ENCODE measurements around the gene ANKRD11.
"Not testable (repeated sequence)": the region's sequence is repeated elsewhere in the genome, so short reads cannot be mapped to it uniquely, and the experiment has no call there.

Gene ANKRD11

DNA sequence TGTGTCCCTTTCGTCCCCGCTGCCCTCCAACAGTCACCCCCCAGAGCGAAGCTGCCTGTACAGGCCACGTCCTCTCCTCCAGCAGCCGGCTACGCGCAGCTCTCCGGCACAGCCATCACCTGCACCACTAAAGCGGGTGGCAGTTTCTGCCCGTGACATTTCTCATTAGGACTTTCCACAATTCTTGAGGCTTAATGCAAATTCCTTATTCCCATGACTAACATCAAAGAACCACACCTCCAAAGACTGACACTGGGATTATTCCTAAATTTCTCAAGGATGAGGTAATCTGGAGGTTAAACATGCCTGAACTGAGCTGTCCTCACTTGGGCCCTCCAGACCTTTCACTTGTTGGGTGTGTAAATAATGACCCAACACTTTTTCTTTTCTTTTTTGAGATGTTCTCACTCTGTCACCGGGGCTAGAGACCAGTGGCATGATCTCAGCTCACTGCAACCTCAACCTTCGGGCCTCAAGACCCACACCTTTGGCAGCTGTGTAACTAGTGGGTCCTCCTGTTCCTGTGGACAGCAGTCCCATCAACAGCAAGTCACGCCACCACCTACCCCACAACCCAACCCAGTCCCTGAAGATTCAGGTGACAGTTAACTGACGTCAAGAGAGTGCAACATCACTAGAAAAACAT lies 11.7 kb downstream of the ANKRD11 start:
- no peak for DNase-seq (ENCODE audit: low spot score)

DNA sequence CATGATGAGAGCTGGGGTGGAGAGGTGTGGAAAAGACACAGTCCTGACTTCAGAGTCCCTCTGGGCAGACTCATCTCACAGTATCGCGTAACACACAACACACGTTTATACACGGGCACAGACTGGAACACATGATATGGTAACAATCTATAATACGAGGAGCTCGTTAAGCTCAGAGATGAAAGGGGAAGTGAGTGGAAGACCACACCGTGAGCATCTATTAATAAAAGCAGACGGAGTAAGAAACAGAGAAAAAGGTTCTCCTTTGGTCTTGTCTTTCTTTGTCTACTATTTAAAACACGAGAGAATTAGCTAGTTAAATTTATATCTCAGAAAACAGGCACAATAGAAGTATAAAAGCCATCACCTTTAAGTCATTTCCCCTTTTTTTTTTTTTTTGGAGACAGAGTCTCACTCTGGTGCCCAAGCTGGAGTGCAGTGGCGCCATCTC lies 13.5 kb downstream of the ANKRD11 start:
- no peak for DNase-seq (ENCODE audit: low spot score)

DNA sequence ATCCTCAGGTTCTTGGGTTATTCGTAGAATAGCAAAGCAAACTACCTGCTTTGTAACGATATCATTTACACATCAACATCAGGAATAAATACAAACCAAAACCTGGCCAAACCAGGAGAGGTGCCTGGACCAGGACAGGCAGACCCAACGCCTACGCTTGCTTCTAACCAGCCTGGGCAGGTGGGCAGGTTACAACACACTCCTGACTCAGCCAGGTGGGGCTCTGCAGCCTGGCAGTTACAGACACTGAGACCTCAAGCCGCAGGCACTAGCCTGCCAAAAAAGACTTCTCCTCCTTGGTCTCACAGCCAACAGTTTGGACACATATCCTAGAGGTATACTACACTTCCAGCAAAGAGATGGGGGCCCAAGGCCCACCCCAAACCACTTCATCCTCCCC lies 14.0 kb downstream of the ANKRD11 start:
- no peak for DNase-seq (ENCODE audit: low spot score)

- no peak for DNase-seq (ENCODE audit: low spot score)
Measured at GRCh38 chr16:89475144-89475543, 15.2 kb downstream of the ANKRD11 start.

DNA sequence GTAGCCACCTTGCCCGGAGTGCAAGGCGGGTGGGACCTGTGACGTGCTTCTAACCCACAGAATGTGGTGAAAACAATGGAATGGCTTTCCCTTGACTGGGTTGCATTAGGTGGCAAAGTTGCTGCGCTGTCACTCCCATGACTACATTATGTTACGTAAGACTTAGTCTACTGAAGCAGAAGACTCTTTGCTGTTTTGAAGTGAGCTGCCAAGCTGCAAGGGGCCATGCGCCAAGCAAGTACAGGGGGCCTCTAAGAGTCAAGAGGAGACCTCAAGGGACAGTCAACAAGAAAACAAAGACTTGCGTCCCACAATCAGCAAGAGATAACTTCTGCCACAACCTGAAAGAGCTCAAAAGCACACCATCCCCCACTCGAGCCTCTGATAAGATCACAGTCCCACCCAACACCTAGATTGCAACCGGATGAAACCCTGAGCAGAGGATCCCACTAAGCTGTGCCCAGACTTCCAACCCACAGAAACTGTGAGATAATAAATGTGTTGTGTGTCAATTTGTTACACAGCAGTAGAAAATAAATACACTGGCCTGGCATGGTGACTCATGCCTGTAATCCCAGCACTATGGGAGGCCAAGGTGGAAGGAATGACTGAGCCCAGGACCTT lies 16.5 kb downstream of the ANKRD11 start:
- DNase-seq (ENCODE audit: low spot score) = no peak

GRCh38 chr16:89473136-89473712 lies 17.1 kb downstream of the ANKRD11 start:
- DNase-seq (ENCODE audit: low spot score) = no peak

- DNase-seq (ENCODE audit: low spot score) = no peak
Measured at GRCh38 chr16:89472711-89473075, 17.7 kb downstream of the ANKRD11 start.

DNA sequence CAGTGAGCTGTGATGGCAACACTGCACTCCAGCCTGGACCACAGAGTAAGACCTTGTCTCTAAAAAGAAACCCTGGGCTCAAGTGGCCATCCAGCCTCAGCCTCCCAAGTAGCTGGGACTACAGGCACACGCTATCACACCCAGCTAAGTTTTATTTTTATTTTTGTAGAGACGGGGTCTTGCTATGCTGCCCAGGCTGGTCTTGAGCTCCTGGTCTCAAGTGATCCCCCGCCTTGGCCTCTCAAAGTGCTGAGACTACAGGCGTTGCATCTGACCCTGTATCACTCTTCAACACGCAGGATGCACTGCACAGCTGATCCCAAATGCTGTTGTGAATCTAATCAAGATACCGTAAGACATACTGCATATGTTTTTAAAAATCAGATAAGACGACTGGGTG lies 23.0 kb downstream of the ANKRD11 start:
- no peak for DNase-seq (ENCODE audit: low spot score)

GRCh38 chr16:89466920-89467319 lies 23.4 kb downstream of the ANKRD11 start:
- no peak for DNase-seq (ENCODE audit: low spot score)

DNA sequence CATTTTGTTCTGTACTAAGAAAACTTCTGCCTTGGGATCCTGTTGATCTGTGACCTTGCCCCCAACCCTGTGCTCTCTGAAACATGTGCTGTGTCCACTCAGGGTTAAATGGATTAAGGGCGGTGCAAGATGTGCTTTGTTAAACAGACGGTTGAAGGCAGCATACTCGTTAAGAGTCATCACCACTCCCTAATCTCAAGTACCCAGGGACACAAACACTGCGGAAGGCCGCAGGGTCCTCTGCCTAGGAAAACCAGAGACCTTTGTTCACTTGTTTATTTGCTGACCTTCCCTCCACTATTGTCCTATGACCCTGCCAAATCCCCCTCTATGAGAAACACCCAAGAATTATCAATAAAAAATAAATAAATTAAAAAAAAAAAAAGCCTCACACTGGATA lies 27.0 kb downstream of the ANKRD11 start:
- DNase-seq (ENCODE audit: low spot score) = not testable (repeated sequence)

DNA sequence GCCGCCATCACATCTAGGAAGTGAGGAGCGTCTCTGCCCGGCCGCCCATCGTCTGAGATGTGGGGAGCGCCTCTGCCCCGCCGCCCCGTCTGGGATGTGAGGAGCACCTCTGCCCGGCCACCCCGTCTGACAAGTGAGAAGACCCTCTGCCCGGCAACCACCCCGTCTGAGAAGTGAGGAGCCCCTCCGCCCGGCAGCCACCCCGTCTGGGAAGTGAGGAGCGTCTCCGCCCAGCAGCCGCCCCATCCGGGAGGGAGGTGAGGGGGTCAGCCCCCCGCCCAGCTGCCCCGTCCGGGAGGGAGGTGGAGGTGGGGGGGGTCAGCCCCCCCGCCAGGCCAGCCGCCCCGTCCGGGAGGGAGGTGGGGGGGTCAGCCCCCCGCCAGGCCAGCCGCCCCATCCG lies 27.7 kb downstream of the ANKRD11 start:
- DNase-seq (ENCODE audit: low spot score) = not testable (repeated sequence)

DNA sequence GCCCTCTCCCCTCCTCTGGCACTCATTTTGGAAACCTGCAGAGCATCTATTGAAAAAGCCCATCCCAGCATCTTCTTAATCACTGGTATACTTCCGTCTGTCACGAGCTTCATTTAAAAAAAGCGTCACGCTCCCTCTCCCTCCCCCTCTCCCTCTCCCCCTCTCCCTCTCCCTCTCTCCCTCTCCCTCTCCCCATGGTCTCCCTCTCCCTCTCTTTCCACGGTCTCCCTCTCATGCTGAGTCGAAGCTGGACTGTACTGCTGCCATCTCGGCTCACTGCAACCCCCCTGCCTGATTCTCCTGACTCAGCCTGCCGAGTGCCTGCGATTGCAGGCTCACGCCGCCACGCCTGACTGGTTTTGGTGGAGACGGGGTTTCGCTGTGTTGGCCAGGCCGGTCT lies 28.5 kb downstream of the ANKRD11 start:
- DNase-seq (ENCODE audit: low spot score) = not testable (repeated sequence)

GRCh38 chr16:89460556-89460955 lies 29.8 kb downstream of the ANKRD11 start:
- no peak for DNase-seq (ENCODE audit: low spot score)

DNA sequence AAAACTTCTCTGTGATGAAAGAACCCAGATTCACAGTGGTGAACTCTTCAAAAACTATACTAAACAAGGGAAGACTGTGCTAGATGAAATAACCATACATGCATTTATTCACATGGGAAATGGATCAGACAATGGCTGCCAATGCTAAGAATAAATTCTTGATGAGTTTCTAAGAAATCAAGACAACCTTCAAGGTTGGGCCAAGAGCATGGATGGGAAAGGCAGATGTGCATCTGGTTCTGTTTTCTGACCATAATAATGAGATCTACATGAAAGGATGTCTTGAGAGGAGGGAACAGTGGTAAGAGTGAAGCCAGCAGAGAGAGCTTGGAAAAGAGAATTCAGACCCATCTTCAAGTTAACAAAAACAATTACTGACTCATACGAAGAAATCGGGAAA lies 31.4 kb downstream of the ANKRD11 start:
- no peak for DNase-seq (ENCODE audit: low spot score)

GRCh38 chr16:89458551-89458950 lies 31.8 kb downstream of the ANKRD11 start:
- no peak for DNase-seq (ENCODE audit: low spot score)

DNA sequence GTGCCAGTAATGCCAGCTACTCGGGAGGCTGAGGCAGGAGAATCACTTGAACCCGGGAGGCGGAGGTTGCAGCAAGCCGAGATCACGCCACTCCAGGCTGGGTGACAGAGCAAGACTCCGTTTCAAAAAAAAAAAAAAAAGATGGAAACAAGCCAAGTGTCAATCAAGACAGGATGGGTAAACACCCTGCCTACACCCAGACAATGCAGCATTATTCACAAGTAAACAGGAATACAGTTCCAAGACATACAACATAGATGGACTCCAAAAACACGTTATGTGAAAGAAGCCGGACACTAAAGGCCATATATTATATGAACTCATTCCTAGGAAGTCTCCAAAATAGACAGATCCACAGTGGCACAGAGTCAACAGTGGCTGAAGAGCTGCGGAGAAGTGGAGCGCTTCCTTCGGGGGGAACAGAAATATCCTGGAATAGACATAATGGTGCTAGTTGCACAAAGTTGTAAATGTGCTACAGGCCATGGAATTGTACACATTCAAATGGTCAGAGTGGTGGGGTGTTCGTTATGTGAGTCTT lies 33.9 kb downstream of the ANKRD11 start:
- no peak for DNase-seq (ENCODE audit: low spot score)

GRCh38 chr16:89455692-89456091 lies 34.7 kb downstream of the ANKRD11 start:
- no peak for DNase-seq (ENCODE audit: low spot score)

- no peak for DNase-seq (ENCODE audit: low spot score)
Measured at GRCh38 chr16:89455178-89455577, 35.2 kb downstream of the ANKRD11 start.

DNA sequence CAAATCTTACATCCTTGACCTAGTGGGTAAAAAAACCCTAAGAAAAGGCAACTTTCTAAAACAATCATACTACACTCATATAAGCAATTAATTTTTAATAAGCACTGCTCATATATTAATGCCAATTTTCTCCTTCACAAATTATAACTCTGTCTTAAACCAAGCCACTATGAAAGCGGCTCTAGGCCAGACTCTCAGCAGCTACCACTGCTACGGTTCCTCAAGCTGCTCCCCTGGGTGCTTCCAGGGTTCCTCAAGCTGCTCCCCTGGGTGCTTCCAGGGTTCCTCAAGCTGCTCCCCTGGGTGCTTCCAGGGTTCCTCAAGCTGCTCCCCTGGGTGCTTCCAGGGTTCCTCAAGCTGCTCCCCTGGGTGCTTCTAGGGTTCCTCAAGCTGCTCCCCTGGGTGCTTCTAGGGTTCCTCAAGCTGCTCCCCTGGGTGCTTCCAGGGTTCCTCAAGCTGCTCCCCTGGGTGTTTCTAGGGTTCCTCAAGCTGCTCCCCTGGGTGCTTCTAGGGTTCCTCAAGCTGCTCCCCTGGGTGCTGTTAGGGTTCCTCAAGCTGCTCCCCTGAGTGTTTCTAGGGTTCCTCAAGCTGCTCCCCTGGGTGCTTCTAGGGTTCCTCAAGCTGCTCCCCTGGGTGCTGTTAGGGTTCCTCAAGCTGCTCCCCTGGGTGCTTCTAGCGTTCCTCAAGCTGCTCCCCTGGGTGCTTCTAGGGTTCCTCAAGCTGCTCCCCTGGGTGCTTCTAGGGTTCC lies 35.8 kb downstream of the ANKRD11 start:
- not testable (repeated sequence) for DNase-seq (ENCODE audit: low spot score)

DNA sequence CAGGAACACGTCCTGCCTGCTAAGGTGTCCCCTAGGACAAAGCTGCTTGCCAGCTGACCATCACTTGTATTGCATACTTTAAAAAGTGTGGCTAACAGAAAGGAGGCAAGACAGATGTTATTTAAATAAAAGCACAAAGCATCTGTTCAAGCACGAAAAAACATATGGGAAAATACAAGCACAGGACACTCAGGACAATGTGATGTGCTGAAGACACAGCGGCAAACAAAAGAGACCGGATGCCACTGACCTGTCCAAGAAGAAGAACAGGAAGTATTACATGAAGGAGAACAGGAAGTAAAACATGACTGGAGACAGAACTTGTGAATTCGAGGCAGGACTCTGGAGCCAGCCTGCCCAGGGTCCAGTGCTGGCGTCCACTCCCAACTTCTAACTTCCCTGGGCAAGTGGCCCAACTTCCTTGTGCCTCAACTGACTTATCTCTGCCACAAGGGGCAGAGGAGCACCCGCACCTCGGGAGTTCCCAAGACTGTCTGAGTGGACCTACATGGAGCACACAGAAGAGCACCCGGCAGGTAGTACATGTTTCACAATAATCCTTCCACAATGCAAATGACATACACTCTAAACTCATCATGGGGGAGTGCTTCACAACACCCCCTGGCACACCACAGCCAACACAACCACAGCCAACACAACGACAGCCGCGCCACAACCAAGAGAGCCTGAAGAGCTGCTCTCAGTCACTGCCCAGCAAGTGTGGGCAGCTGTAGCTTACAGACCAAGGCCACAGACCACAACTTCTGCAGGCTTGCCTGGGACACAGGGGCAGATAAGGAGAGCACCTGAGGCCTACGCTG lies 36.6 kb downstream of the ANKRD11 start:
- DNase-seq (ENCODE audit: low spot score) = no peak

- no peak for DNase-seq (ENCODE audit: low spot score)
Measured at GRCh38 chr16:89452925-89453324, 37.4 kb downstream of the ANKRD11 start.

DNA sequence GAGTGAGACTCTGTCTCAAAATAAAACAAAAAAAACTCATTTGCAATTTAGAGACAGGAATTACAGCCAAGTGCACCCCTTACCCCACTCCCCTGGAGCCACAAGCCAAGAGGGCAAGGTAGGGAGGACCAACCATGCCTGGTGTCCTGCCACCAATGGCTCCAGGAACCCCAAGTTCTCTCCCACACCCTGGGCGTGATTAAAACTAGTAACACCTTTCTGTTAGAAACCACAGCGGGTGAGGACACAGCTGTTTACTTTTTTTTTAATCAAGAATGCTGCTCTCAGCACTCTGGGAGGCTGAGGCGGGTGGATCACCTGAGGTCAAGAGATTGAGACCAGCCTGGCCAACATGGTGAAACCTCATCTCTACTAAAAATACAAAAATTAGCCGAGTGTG lies 38.1 kb downstream of the ANKRD11 start:
- DNase-seq (ENCODE audit: low spot score) = no peak

All from ecto neural progenitor cell (in vitro differentiated cells).